HepG2 (cell line): ENCODE results near the gene IRX2. TPM values are rescaled to one million over a fixed set of nuclear protein-coding genes. Genes with fewer than 3 reads are reported as not detected.

Experiments
- ATAC-seq: fragments of 200-7000 bp; cut with Tn5 transposase; 3 replicates; pipeline ENCODE4 v1.9.1; 2020; ENCODE audit warnings: mild to moderate bottlenecking, moderate library complexity
- BruUV-seq: library from RNA; stranded (reverse); fragments of 400-500 nt; replicated peaks from 2 replicates; lab custom pipeline; 2021; lab: Mats Ljungman, UMichigan
- CTCF ChIA-PET: fragments of 300-600 bp; formaldehyde crosslinking; extraction: SDS; loops from one replicate; lab custom pipeline; 2021; ENCODE audit warnings: low total read pairs, inconsistent platforms, low intra/inter-chr PET ratio; lab: Yijun Ruan, JAX
- POLR2A ChIA-PET: fragments of 350-600 bp; sonication (Branson Sonifier 250); formaldehyde crosslinking; loops from one replicate; lab custom pipeline; 2020; ENCODE audit warnings: antibody characterized with exemption, inconsistent platforms; lab: Yijun Ruan, JAX
- DNase-seq: peaks from one replicate; pipeline ENCODE4 v3.0.0-alpha.2; 2015; ENCODE audit warnings: low spot score
- FAIRE-seq: peaks from 3 replicates; lab custom pipeline; 2011; peaks lifted over from hg19 to GRCh38; lab: Jason Lieb, UNC
- H2AFZ ChIP-seq: one replicate; pipeline ENCODE4 v1.6.1; 2011; ENCODE audit warnings: low read length, inconsistent platforms
- H3K27ac ChIP-seq: fragments of 300-600 bp; 3 replicates; pipeline ENCODE4 v1.8.0; 2011; ENCODE audit warnings: mixed run types, mild to moderate bottlenecking, mixed read lengths, low read length, inconsistent platforms; ENCODE audit not compliant: insufficient read depth; ENCODE audit errors: extremely low read length
- H3K27me3 ChIP-seq, 2 experiments: fragments of 200-600 bp in 1 of 2; 2 replicates in 1 of 2; 3 replicates in 1 of 2; pipeline versions ENCODE4 v1.6.0 to v1.8.0; 2011; ENCODE audit warnings: low read length in 2 of 2, mild to moderate bottlenecking in 2 of 2, moderate library complexity in 2 of 2, inconsistent platforms in 1 of 2; ENCODE audit not compliant: insufficient read depth in 2 of 2, control insufficient read depth in 1 of 2
- H3K36me3 ChIP-seq, 2 experiments: fragments of 200-600 bp in 1 of 2; replicated peaks in 1 of 2; 2 replicates in 1 of 2; 3 replicates in 1 of 2; pipeline versions ENCODE4 v1.5.1 to v1.8.0; 2011; ENCODE audit warnings: low read length in 2 of 2, inconsistent platforms in 1 of 2; ENCODE audit not compliant: insufficient read depth in 2 of 2, control insufficient read depth in 1 of 2
- H3K4me1 ChIP-seq: 2 replicates; pipeline ENCODE4 v1.5.1; 2012; ENCODE audit warnings: low read length, inconsistent platforms; ENCODE audit not compliant: insufficient read depth
- H3K4me2 ChIP-seq: 2 replicates; pipeline ENCODE4 v1.6.0; 2011; ENCODE audit warnings: low read depth, low read length, inconsistent platforms
- H3K4me3 ChIP-seq, 3 experiments: fragments of 200-600 bp in 1 of 3; sonication (generic), shearing (Covaris generic) in 1 of 3; replicated peaks in 1 of 3; 2 replicates each; pipeline ENCODE4 v1.5.1; 2011 to 2016; ENCODE audit warnings: low read length in 3 of 3, inconsistent platforms in 2 of 3, low read depth in 2 of 3, mild to moderate bottlenecking in 2 of 3, control low read depth in 1 of 3, mixed read lengths in 1 of 3; ENCODE audit not compliant: insufficient read depth in 1 of 3
- H3K79me2 ChIP-seq: one replicate; pipeline ENCODE4 v1.6.1; 2011; ENCODE audit warnings: low read length, inconsistent platforms; ENCODE audit not compliant: insufficient read depth
- H3K9ac ChIP-seq: 2 replicates; pipeline ENCODE4 v1.6.0; 2011; ENCODE audit warnings: mild to moderate bottlenecking, low read depth, low read length, inconsistent platforms; ENCODE audit not compliant: insufficient read depth
- H3K9me3 ChIP-seq: 2 replicates; pipeline ENCODE4 v1.5.1; 2012; ENCODE audit warnings: mild to moderate bottlenecking, low read length
- H4K20me1 ChIP-seq: 2 replicates; pipeline ENCODE4 v1.6.0; 2011; ENCODE audit warnings: inconsistent platforms, mild to moderate bottlenecking, low read length, moderate library complexity; ENCODE audit not compliant: insufficient read depth
- AKAP8 ChIP-seq: sonication (generic); formaldehyde crosslinking; IDR thresholded peaks from 2 replicates; pipeline ENCODE4 v1.5.1; 2020; ENCODE audit warnings: mild to moderate bottlenecking, missing genetic modification reagents
- CEBPB ChIP-seq: IDR thresholded peaks from 2 replicates; pipeline ENCODE4 v1.6.1; 2011; ENCODE audit warnings: low read depth, low read length, improper control_type of control experiment, borderline replicate concordance
- EP300 ChIP-seq, 3 experiments: sonication (generic) in 1 of 3; formaldehyde crosslinking in 1 of 3; IDR thresholded peaks; 2 replicates each; pipeline versions ENCODE4 v1.5.1 to v1.6.1; 2011 to 2020; ENCODE audit warnings: low read depth in 2 of 3, low read length in 2 of 3, borderline replicate concordance in 1 of 3, improper control_type of control experiment in 1 of 3, mild to moderate bottlenecking in 1 of 3, missing genetic modification reagents in 1 of 3, moderate library complexity in 1 of 3
- KDM5A ChIP-seq: fragments of 200-600 bp; sonication (generic); IDR thresholded peaks from 2 replicates; pipeline ENCODE4 v1.7.0; 2018; ENCODE audit warnings: antibody characterized with exemption, mild to moderate bottlenecking, low read length, borderline replicate concordance
- NKX3-1 ChIP-seq: sonication (generic); formaldehyde crosslinking; IDR thresholded peaks from 2 replicates; pipeline ENCODE4 v1.5.0; 2020; ENCODE audit warnings: missing genetic modification reagents
- PTBP1 ChIP-seq: fragments of 200-400 bp; formaldehyde crosslinking; IDR thresholded peaks from 2 replicates; pipeline ENCODE4 v1.6.1; 2018; ENCODE audit warnings: low read length, low read depth; ENCODE audit not compliant: poor library complexity, severe bottlenecking
- RARA ChIP-seq: IDR thresholded peaks from 2 replicates; pipeline ENCODE4 v1.6.1; 2016; ENCODE audit warnings: missing genetic modification reagents, missing compliant biosample characterization
- THAP7 ChIP-seq: sonication (generic); formaldehyde crosslinking; IDR thresholded peaks from 2 replicates; pipeline ENCODE4 v1.8.1; 2023; ENCODE audit warnings: mild to moderate bottlenecking, missing genetic modification reagents
- YY1 ChIP-seq: IDR thresholded peaks from 2 replicates; pipeline ENCODE4 v1.6.1; 2011; ENCODE audit warnings: low read length, low read depth, moderate library complexity, mild to moderate bottlenecking; ENCODE audit not compliant: insufficient read depth, insufficient replicate concordance
- ZNF143 ChIP-seq: sonication (generic); formaldehyde crosslinking; IDR thresholded peaks from 2 replicates; pipeline ENCODE4 v1.4.0; 2020; ENCODE audit warnings: missing genetic modification reagents
- ZNF264 ChIP-seq: sonication (generic); formaldehyde crosslinking; IDR thresholded peaks from 2 replicates; pipeline ENCODE4 v1.4.0; 2020; ENCODE audit warnings: missing genetic modification reagents
- ZNF333 ChIP-seq: sonication (generic); formaldehyde crosslinking; IDR thresholded peaks from 2 replicates; pipeline ENCODE4 v1.4.0; 2020; ENCODE audit warnings: mild to moderate bottlenecking, missing genetic modification reagents, borderline replicate concordance
- ZNF652 ChIP-seq: IDR thresholded peaks from 2 replicates; pipeline ENCODE4 v1.6.1; 2016; ENCODE audit warnings: low read depth, borderline replicate concordance
- ZNF747 ChIP-seq: sonication (generic); formaldehyde crosslinking; IDR thresholded peaks from 2 replicates; pipeline ENCODE4 v1.8.1; 2023; ENCODE audit warnings: missing genetic modification reagents, mild to moderate bottlenecking, borderline replicate concordance
- ZNF777 ChIP-seq: sonication (generic); formaldehyde crosslinking; IDR thresholded peaks from 2 replicates; pipeline ENCODE4 v1.4.0; 2020; ENCODE audit warnings: missing genetic modification reagents
- ZNF788 ChIP-seq: sonication (generic); formaldehyde crosslinking; IDR thresholded peaks from 2 replicates; pipeline ENCODE4 v1.5.0; 2020; ENCODE audit warnings: mild to moderate bottlenecking, missing genetic modification reagents, borderline replicate concordance
- ZNF878 ChIP-seq: sonication (generic); formaldehyde crosslinking; IDR thresholded peaks from 2 replicates; pipeline ENCODE4 v1.8.1; 2023; ENCODE audit warnings: mild to moderate bottlenecking, missing genetic modification reagents, moderate library complexity
- WGBS: methylation state at CpG from one replicate; pipeline ENCODE4 v1.1.6; 2017; ENCODE audit warnings: low lambda C conversion rate; 5-methylcytosine and 5-hydroxymethylcytosine counted together
- in situ Hi-C: cut with HindIII; loops from 2 replicates; pipeline ENCODE4 v1.10.0; 2017; ENCODE audit warnings: low pct_unique_long_range_greater_than_20kb; ENCODE audit not compliant: extremely low pct_ligation_motif_present
- intact Hi-C: fragments of 100-400 bp; cut with micrococcal nuclease; formaldehyde crosslinking; loops from one replicate; pipeline ENCODE4 v1.10.0; 2022; ENCODE audit not compliant: unreplicated experiment
- polyA plus RNA-seq, 8 experiments: library from polyadenylated mRNA; depleted of rRNA in 3 of 8; stranded (reverse) in 7 of 8; unstranded in 1 of 8; fragments of >200 nt; fragmentation: Illumina TruSeq in 4 of 8; extraction: Trizol in 4 of 8; gene quantifications; 2 replicates each; pipeline versions ENCODE4 v1.2.1 to v1.2.3, GENCODE V29; 2011 to 2016; ENCODE audit warnings: low read depth in 4 of 8, missing spikeins in 1 of 8, mixed read lengths in 1 of 8; ENCODE audit not compliant: insufficient read depth in 1 of 8
- total RNA-seq, 5 experiments: library from RNA; depleted of rRNA; stranded (reverse); fragments of >200 nt; fragmentation: Illumina TruSeq; extraction: Trizol; gene quantifications; 2 replicates each; pipeline ENCODE4 v1.2.3, GENCODE V29; 2016; ENCODE audit warnings: low read depth in 1 of 5

Gene IRX2
- total and polyA plus RNA-seq, 2 of the 13 experiments (the other 11 are each of a cell fraction or from before 2014, with no cell fraction given) = not detected

GRCh38 chr5:2739360-2740050 is 12.0 kb downstream of the IRX2 start:
- H3K4me3 ChIP-seq = no peak overlapping the region
- no peaks in the 10 kb centered on the region for H3K9me3 ChIP-seq
- H3K9ac ChIP-seq = no peak overlapping the region
- no TSS peak for BruUV-seq
- intact Hi-C loops (no loop called here), in situ Hi-C loops (loop anchor here (25.0 kb wide), 1 partner anchor 527 kb away; no protein-coding TSS in a partner anchor)
- TF ChIP-seq KDM5A = no peak
- no peak for TF ChIP-seq YY1
- no peak for TF ChIP-seq ZNF788
- TF ChIP-seq AKAP8 (CRISPR knock-in tag) = no peak
- no peak for TF ChIP-seq ZNF652
- TF ChIP-seq EP300 (IDR thresholded peaks at IDR 0.05; ENCODE audit: low read depth in 2 of 2, low read length in 2 of 2) = no peak
- no peak for TF ChIP-seq EP300 (CRISPR knock-in tag; IDR thresholded peaks at IDR 0.05; ENCODE audit: borderline replicate concordance)
- H3K4me2 ChIP-seq = no peak overlapping the region
- ATAC-seq (peak; percentile 22; the same call in 2 of the 3 replicates), DNase-seq (no peak), FAIRE-seq (no peak)
- no peaks in the 10 kb centered on the region for H3K4me1 ChIP-seq
- no peak overlapping the region for H3K27ac ChIP-seq
- ChIA-PET CTCF (no interaction called here), POLR2A (no interaction called here)
- H3K27me3 ChIP-seq = peaks cover 0 to 24% of the 10 kb centered on the region in 2 experiments; a peak in 3 of 5 replicates
- H3K79me2 ChIP-seq = no peaks in the 10 kb centered on the region
- H3K36me3 ChIP-seq = no peaks in the 10 kb centered on the region
- no peaks in the 10 kb centered on the region for H4K20me1 ChIP-seq
- WGBS = 30% methylated on average over 4 of the region's 68 CpGs
- no peak overlapping the region for H2AFZ ChIP-seq

- TF ChIP-seq ZNF747 = no peak
- TF ChIP-seq CEBPB = no peak
- TF ChIP-seq ZNF777 (CRISPR knock-in tag) = no peak
- TF ChIP-seq ZNF143 (CRISPR knock-in tag) = no peak
- TF ChIP-seq ZNF333 (CRISPR knock-in tag) = no peak
- no peak for TF ChIP-seq NKX3-1 (CRISPR knock-in tag)
- TF ChIP-seq ZNF264 = no peak
- TF ChIP-seq THAP7 (CRISPR knock-in tag) = no peak
- TF ChIP-seq ZNF878 = no peak
- no peak for TF ChIP-seq PTBP1
- TF ChIP-seq RARA (CRISPR knock-in tag) = no peak
- DNase-seq (no peak), FAIRE-seq (no peak), ATAC-seq (no peak; the same call in 1 of the 3 replicates)
- peaks cover 0 to 24% of the 10 kb centered on the region in 2 experiments; a peak in 4 of 5 replicates for H3K27me3 ChIP-seq
- H3K9ac ChIP-seq = no peak overlapping the region
- BruUV-seq = no TSS peak
- ChIA-PET CTCF (no interaction called here), POLR2A (no interaction called here)
- no peaks in the 10 kb centered on the region for H3K4me1 ChIP-seq
- 55% methylated on average over 21 of the region's 54 CpGs for WGBS
- H2AFZ ChIP-seq = no peak overlapping the region
- no peaks in the 10 kb centered on the region for H3K9me3 ChIP-seq
- H3K4me2 ChIP-seq = no peak overlapping the region
- in situ Hi-C loops = loop anchor here (25.0 kb wide), 1 partner anchor 527 kb away; no protein-coding TSS in a partner anchor
- no peak overlapping the region for H3K4me3 ChIP-seq
- no peaks in the 10 kb centered on the region for H3K79me2 ChIP-seq
- no peaks in the 10 kb centered on the region for H3K36me3 ChIP-seq
- intact Hi-C loops = no loop called here
- H3K27ac ChIP-seq = no peak overlapping the region
- H4K20me1 ChIP-seq = no peaks in the 10 kb centered on the region
Measured at GRCh38 chr5:2738700-2739359, 12.6 kb downstream of the IRX2 start.
